Osteoblast (primary cell): ENCODE data around the gene RASSF10. TPM values are rescaled to one million over a fixed set of nuclear protein-coding genes. Genes with fewer than 3 reads are reported as not detected.

ENCODE experiments used
- DNase-seq: peaks from one replicate; pipeline ENCODE4 v3.0.0; 2011; ENCODE audit warnings: low spot score, mixed read lengths; ENCODE audit not compliant: insufficient read length; ENCODE audit errors: missing footprints
- H2AFZ ChIP-seq: 2 replicates; pipeline ENCODE4 v1.6.0; 2011; ENCODE audit warnings: mild to moderate bottlenecking, low read length
- H3K27ac ChIP-seq: 2 replicates; pipeline ENCODE4 v1.5.1; 2011; ENCODE audit warnings: mild to moderate bottlenecking, low read depth, low read length, moderate library complexity
- H3K27me3 ChIP-seq: 2 replicates; pipeline ENCODE4 v1.6.0; 2012; ENCODE audit warnings: mild to moderate bottlenecking, control low read depth, inconsistent platforms, low read length, moderate library complexity; ENCODE audit not compliant: insufficient read depth
- H3K36me3 ChIP-seq: 2 replicates; pipeline ENCODE4 v1.5.1; 2011; ENCODE audit warnings: mild to moderate bottlenecking, low read length, control low read depth, moderate library complexity; ENCODE audit not compliant: insufficient read depth
- H3K4me1 ChIP-seq: 2 replicates; pipeline ENCODE4 v1.5.1; 2011; ENCODE audit warnings: mild to moderate bottlenecking, low read length, control low read depth, moderate library complexity; ENCODE audit not compliant: insufficient read depth
- H3K4me2 ChIP-seq: 2 replicates; pipeline ENCODE4 v1.6.0; 2011; ENCODE audit warnings: mild to moderate bottlenecking, low read length; ENCODE audit not compliant: insufficient read depth
- H3K4me3 ChIP-seq: fragments of 200-600 bp; sonication (generic); 3 replicates; pipeline ENCODE4 v1.5.1; 2012; ENCODE audit warnings: mild to moderate bottlenecking, low read length, inconsistent platforms; ENCODE audit not compliant: insufficient read depth
- H3K79me2 ChIP-seq: 2 replicates; pipeline ENCODE4 v1.6.0; 2012; ENCODE audit warnings: mild to moderate bottlenecking, low read length, control low read depth, inconsistent platforms; ENCODE audit not compliant: insufficient read depth
- H3K9me3 ChIP-seq: 2 replicates; pipeline ENCODE4 v1.5.1; 2011; ENCODE audit warnings: low read depth, low read length, control low read depth
- H4K20me1 ChIP-seq: 2 replicates; pipeline ENCODE4 v1.6.0; 2012; ENCODE audit warnings: mild to moderate bottlenecking, low read length, control low read depth; ENCODE audit not compliant: insufficient read depth
- CTCF ChIP-seq: IDR thresholded peaks from 2 replicates; pipeline ENCODE4 v1.5.1; 2011; ENCODE audit warnings: mild to moderate bottlenecking, low read depth, low read length, moderate library complexity; ENCODE audit errors: extremely low read depth
- total RNA-seq: library from RNA; depleted of rRNA; stranded (reverse); fragments of >200 nt; gene quantifications from 2 replicates; pipeline ENCODE4 v1.2.3, GENCODE V29; 2012

The RASSF10 gene
- total RNA-seq, 1 donor, result 0.72 TPM

- H3K4me1 ChIP-seq, result no peaks in the 10 kb centered on the region
- H3K9me3 ChIP-seq, result no peaks in the 10 kb centered on the region
- DNase-seq, result peak; percentile 93
- H3K79me2 ChIP-seq, result no peaks in the 10 kb centered on the region
- H3K27ac ChIP-seq, result no peak overlapping the region
- no peaks in the 10 kb centered on the region for H3K27me3 ChIP-seq
- TF ChIP-seq CTCF, result peak; percentile 90
- no peaks in the 10 kb centered on the region for H4K20me1 ChIP-seq
- H2AFZ ChIP-seq, result peak overlapping the region; percentile 19
- H3K36me3 ChIP-seq, result no peaks in the 10 kb centered on the region
- H3K4me2 ChIP-seq, result peak overlapping the region; percentile 47
- no peak overlapping the region for H3K4me3 ChIP-seq
These were observed 45.2 kb upstream of the RASSF10 start for GRCh38 chr11:12963792-12964536.

- Histone ChIP-seq H4K20me1 (no peaks in the 10 kb centered on the region), H3K27ac (no peak overlapping the region), H2AFZ (no peak overlapping the region), H3K9me3 (no peaks in the 10 kb centered on the region), H3K36me3 (no peaks in the 10 kb centered on the region), H3K4me2 (no peak overlapping the region), H3K79me2 (no peaks in the 10 kb centered on the region), H3K27me3 (no peaks in the 10 kb centered on the region), H3K4me3 (no peak overlapping the region), H3K4me1 (no peaks in the 10 kb centered on the region)
- no peak for TF ChIP-seq CTCF
- DNase-seq, result peak; percentile 29
These were observed 44.5 kb upstream of the RASSF10 start for GRCh38 chr11:12964650-12965049.

- no peak for TF ChIP-seq CTCF
- no peak overlapping the region for H3K4me2 ChIP-seq
- no peak overlapping the region for H3K4me3 ChIP-seq
- DNase-seq, result peak; percentile 46
- no peaks in the 10 kb centered on the region for H3K4me1 ChIP-seq
- H3K27me3 ChIP-seq, result peaks cover 4% of the 10 kb centered on the region
- H2AFZ ChIP-seq, result no peak overlapping the region
- H3K27ac ChIP-seq, result no peak overlapping the region
- H3K36me3 ChIP-seq, result no peaks in the 10 kb centered on the region
- no peaks in the 10 kb centered on the region for H3K79me2 ChIP-seq
- H3K9me3 ChIP-seq, result no peaks in the 10 kb centered on the region
- H4K20me1 ChIP-seq, result no peaks in the 10 kb centered on the region
These were observed 43.1 kb upstream of the RASSF10 start for GRCh38 chr11:12966002-12966401.

GRCh38 chr11:12968101-12968500 lies 41.0 kb upstream of the RASSF10 start:
- no peak for DNase-seq
- H3K36me3 ChIP-seq, result no peaks in the 10 kb centered on the region
- no peaks in the 10 kb centered on the region for H4K20me1 ChIP-seq
- peaks cover 4% of the 10 kb centered on the region for H3K27me3 ChIP-seq
- no peak overlapping the region for H3K4me2 ChIP-seq
- no peak for TF ChIP-seq CTCF
- no peak overlapping the region for H3K4me3 ChIP-seq
- no peak overlapping the region for H2AFZ ChIP-seq
- H3K4me1 ChIP-seq, result no peaks in the 10 kb centered on the region
- no peaks in the 10 kb centered on the region for H3K9me3 ChIP-seq
- H3K79me2 ChIP-seq, result no peaks in the 10 kb centered on the region
- H3K27ac ChIP-seq, result no peak overlapping the region
